GM21528 (cell line): ENCODE data around the gene UBE2L6.

ENCODE experiments used
- ATAC-seq: cut with Tn5 transposase; IDR thresholded peaks from one replicate; pipeline ENCODE4 v1.9.1; 2021; ENCODE audit warnings: mild to moderate bottlenecking, moderate library complexity; ENCODE audit not compliant: unreplicated experiment, low FRiP score

The UBE2L6 gene

GRCh38 chr11:57501953-57502352 is 65.5 kb downstream of the UBE2L6 start:
- no peak for ATAC-seq
